HL-60 (cell line): ENCODE results near the gene HS3ST2.

Source experiments
- GABPA ChIP-seq: IDR thresholded peaks from 2 replicates; pipeline ENCODE4 v1.6.1; 2012; ENCODE audit warnings: low read depth
- POLR2AphosphoS5 ChIP-seq: IDR thresholded peaks from 2 replicates; pipeline ENCODE4 v1.6.1; 2012; ENCODE audit warnings: low read depth
- SPI1 ChIP-seq: IDR thresholded peaks from 2 replicates; pipeline ENCODE4 v1.6.1; 2012; ENCODE audit warnings: low read depth, mild to moderate bottlenecking, borderline replicate concordance
- TF ChIP-seq, protein P1 (sequence below): IDR thresholded peaks from one replicate; pipeline ENCODE4 v1.5.1; 2011; ENCODE audit warnings: low read length, control low read depth, inconsistent platforms; ENCODE audit not compliant: insufficient read depth

DNA sequence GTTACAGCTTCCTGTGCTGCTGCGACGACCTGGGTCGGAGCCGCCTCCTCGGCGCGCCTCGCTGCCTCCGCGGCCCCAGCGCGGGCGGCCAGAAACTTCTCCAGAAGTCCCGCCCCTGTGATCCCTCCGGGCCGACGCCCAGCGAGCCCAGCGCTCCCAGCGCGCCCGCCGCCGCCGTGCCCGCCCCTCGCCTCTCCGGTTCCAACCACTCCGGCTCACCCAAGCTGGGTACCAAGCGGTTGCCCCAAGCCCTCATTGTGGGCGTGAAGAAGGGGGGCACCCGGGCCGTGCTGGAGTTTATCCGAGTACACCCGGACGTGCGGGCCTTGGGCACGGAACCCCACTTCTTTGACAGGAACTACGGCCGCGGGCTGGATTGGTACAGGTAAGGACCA, 746 bp downstream of the HS3ST2 start:
- TF ChIP-seq SPI1 (no peak), GABPA (no peak), POLR2AphosphoS5 (no peak)
- TF ChIP-seq, protein P1, sequence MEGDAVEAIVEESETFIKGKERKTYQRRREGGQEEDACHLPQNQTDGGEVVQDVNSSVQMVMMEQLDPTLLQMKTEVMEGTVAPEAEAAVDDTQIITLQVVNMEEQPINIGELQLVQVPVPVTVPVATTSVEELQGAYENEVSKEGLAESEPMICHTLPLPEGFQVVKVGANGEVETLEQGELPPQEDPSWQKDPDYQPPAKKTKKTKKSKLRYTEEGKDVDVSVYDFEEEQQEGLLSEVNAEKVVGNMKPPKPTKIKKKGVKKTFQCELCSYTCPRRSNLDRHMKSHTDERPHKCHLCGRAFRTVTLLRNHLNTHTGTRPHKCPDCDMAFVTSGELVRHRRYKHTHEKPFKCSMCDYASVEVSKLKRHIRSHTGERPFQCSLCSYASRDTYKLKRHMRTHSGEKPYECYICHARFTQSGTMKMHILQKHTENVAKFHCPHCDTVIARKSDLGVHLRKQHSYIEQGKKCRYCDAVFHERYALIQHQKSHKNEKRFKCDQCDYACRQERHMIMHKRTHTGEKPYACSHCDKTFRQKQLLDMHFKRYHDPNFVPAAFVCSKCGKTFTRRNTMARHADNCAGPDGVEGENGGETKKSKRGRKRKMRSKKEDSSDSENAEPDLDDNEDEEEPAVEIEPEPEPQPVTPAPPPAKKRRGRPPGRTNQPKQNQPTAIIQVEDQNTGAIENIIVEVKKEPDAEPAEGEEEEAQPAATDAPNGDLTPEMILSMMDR, result no peak
